CD4-positive, alpha-beta T cell treated with Interleukin-2 at 100 ng/mL for 4 hours (primary cell): ENCODE measurements around the gene RASL11A.
"Not testable (repeated sequence)": the region's sequence is repeated elsewhere in the genome, so short reads cannot be mapped to it uniquely, and the experiment has no call there.

Source experiments
- DNase-seq: peaks from one replicate; pipeline ENCODE4 v3.0.0-alpha.2; 2020; ENCODE audit warnings: low spot score

The RASL11A gene

GRCh38 chr13:27270594-27271520, at the start of gene RASL11A:
TSS of gene RASL11A (plus strand) at chr13:27270830. CDS start at chr13:27270945, 115 bp downstream.
- DNase-seq = peak; percentile 68

- not testable (repeated sequence) for DNase-seq
Observed at GRCh38 chr13:27222100-27222499, 48.5 kb upstream of the RASL11A start.

- no peak for DNase-seq
Observed at GRCh38 chr13:27226991-27227390, 43.6 kb upstream of the RASL11A start.

GRCh38 chr13:27228131-27228530, 42.5 kb upstream of the RASL11A start:
- no peak for DNase-seq

GRCh38 chr13:27229642-27230041, 41.0 kb upstream of the RASL11A start:
- DNase-seq = no peak

GRCh38 chr13:27233964-27234363, 36.7 kb upstream of the RASL11A start:
- DNase-seq = no peak

- no peak for DNase-seq
Observed at GRCh38 chr13:27236478-27236877, 34.2 kb upstream of the RASL11A start.

GRCh38 chr13:27242702-27243101, 27.9 kb upstream of the RASL11A start:
- no peak for DNase-seq

GRCh38 chr13:27245610-27246009, 25.0 kb upstream of the RASL11A start:
- no peak for DNase-seq

- no peak for DNase-seq
Observed at GRCh38 chr13:27250833-27251165, 19.8 kb upstream of the RASL11A start.

GRCh38 chr13:27251166-27252091, 19.2 kb upstream of the RASL11A start, which contains the start of gene RPL21:
TSS of gene RPL21 (plus strand) at chr13:27251558. CDS start at chr13:27253777, 2,219 bp downstream.
- peak; percentile 90 for DNase-seq

- no peak for DNase-seq
Observed at GRCh38 chr13:27252467-27252866, 18.2 kb upstream of the RASL11A start.

GRCh38 chr13:27257233-27257568, 13.4 kb upstream of the RASL11A start:
- no peak for DNase-seq

- no peak for DNase-seq
Observed at GRCh38 chr13:27257648-27258253, 12.9 kb upstream of the RASL11A start.

GRCh38 chr13:27258637-27259386, 11.8 kb upstream of the RASL11A start:
- DNase-seq = no peak

GRCh38 chr13:27259831-27260230, 10.8 kb upstream of the RASL11A start:
- DNase-seq = no peak

GRCh38 chr13:27261396-27261795, 9.2 kb upstream of the RASL11A start:
- no peak for DNase-seq

GRCh38 chr13:27263438-27263837, 7.2 kb upstream of the RASL11A start:
- DNase-seq = no peak

GRCh38 chr13:27264181-27264580, 6.4 kb upstream of the RASL11A start:
- DNase-seq = no peak

GRCh38 chr13:27264648-27265047, 6.0 kb upstream of the RASL11A start:
- no peak for DNase-seq

- no peak for DNase-seq
Observed at GRCh38 chr13:27266917-27267316, 3.7 kb upstream of the RASL11A start.

GRCh38 chr13:27267596-27267995, 3.0 kb upstream of the RASL11A start:
- no peak for DNase-seq
